B cell (primary cell): ENCODE data around the gene DDX59. TPM values are rescaled to one million over a fixed set of nuclear protein-coding genes. Genes with fewer than 3 reads are reported as not detected.
A peak's percentile ranks its signal among the peaks of the same experiment; 100 is the strongest.

ENCODE experiments used
- ATAC-seq: fragments of 200-7000 bp; cut with Tn5 transposase; one replicate; pipeline ENCODE4 v1.10.0; 2021; ENCODE audit warnings: low read depth, mild to moderate bottlenecking, moderate number of reproducible peaks, moderate library complexity
- CTCF ChIA-PET: fragments of 350-600 bp; sonication (Branson Sonifier 250); formaldehyde crosslinking; loops from one replicate; lab custom pipeline; 2021; ENCODE audit warnings: antibody characterized with exemption, inconsistent platforms; lab: Charles Lee
- POLR2A ChIA-PET: fragments of 350-600 bp; sonication (Branson Sonifier 250); formaldehyde crosslinking; loops from one replicate; lab custom pipeline; 2021; ENCODE audit warnings: antibody characterized with exemption; lab: Charles Lee
- DNase-seq: peaks from one replicate; pipeline ENCODE4 v3.0.0; 2013
- H2AFZ ChIP-seq: 2 replicates; pipeline ENCODE4 v1.6.1; 2012; ENCODE audit warnings: mild to moderate bottlenecking, low read depth, low read length; ENCODE audit not compliant: insufficient read depth, poor library complexity, severe bottlenecking
- H3K27ac ChIP-seq, 2 donors: 1 replicate in 1 of 2; 2 replicates in 1 of 2; pipeline ENCODE4 v1.5.1; 2012 to 2013; ENCODE audit warnings: low read length in 2 of 2, mild to moderate bottlenecking in 2 of 2, moderate library complexity in 1 of 2
- H3K27me3 ChIP-seq, 4 experiments: fragments of 200-600 bp in 1 of 4; sonication (generic) in 1 of 4; replicated peaks in 1 of 4; 1 replicate in 2 of 4; 2 replicates in 2 of 4; pipeline versions ENCODE4 v1.6.1 to v1.7.0; 2013 to 2016; ENCODE audit warnings: low read length in 3 of 4, mild to moderate bottlenecking in 2 of 4, mixed read lengths in 1 of 4, moderate library complexity in 1 of 4; ENCODE audit not compliant: insufficient read depth in 4 of 4, control insufficient read depth in 3 of 4; ENCODE audit errors: control extremely low read depth in 1 of 4
- H3K36me3 ChIP-seq, 2 experiments: replicated peaks in 1 of 2; 1 replicate in 1 of 2; 2 replicates in 1 of 2; pipeline versions ENCODE4 v1.6.1 to v1.7.1; 2013; ENCODE audit warnings: low read length in 1 of 2; ENCODE audit not compliant: insufficient read depth in 2 of 2, control insufficient read depth in 1 of 2; ENCODE audit errors: control extremely low read depth in 1 of 2, extremely low read depth in 1 of 2
- H3K4me1 ChIP-seq, 2 donors: fragments of 200-600 bp in 1 of 2; sonication (generic) in 1 of 2; 1 replicate in 1 of 2; 2 replicates in 1 of 2; pipeline versions ENCODE4 v1.5.1 to v1.6.1; 2013 to 2017; ENCODE audit warnings: low read length in 2 of 2; ENCODE audit not compliant: control insufficient read depth in 2 of 2, insufficient read depth in 2 of 2
- H3K4me2 ChIP-seq: replicated peaks from 2 replicates; pipeline ENCODE3; 2012; ENCODE audit warnings: mild to moderate bottlenecking, low read depth, low read length; ENCODE audit not compliant: poor library complexity, severe bottlenecking
- H3K4me3 ChIP-seq, 5 experiments: fragments of 200-600 bp in 1 of 5; sonication (generic) in 1 of 5; 1 replicate in 3 of 5; 2 replicates in 2 of 5; pipeline versions ENCODE4 v1.5.1 to v1.7.0; 2011 to 2016; ENCODE audit warnings: low read length in 4 of 5, mild to moderate bottlenecking in 4 of 5, low read depth in 2 of 5, control low read depth in 1 of 5, moderate library complexity in 1 of 5; ENCODE audit not compliant: insufficient read depth in 1 of 5; ENCODE audit errors: control extremely low read depth in 1 of 5, extremely low read depth in 1 of 5
- H3K79me2 ChIP-seq: fragments of 200-600 bp; sonication (generic); one replicate; pipeline ENCODE4 v1.6.0; 2016; ENCODE audit warnings: low read length; ENCODE audit not compliant: control insufficient read depth, insufficient read depth
- H3K9ac ChIP-seq: fragments of 200-600 bp; sonication (generic); 2 replicates; pipeline ENCODE4 v1.6.1; 2017; ENCODE audit warnings: mild to moderate bottlenecking, low read length, moderate library complexity
- H3K9me3 ChIP-seq, 3 donors: one replicate each; pipeline versions ENCODE4 v1.6.1 to v1.7.1; 2013; ENCODE audit warnings: low read length in 2 of 3; ENCODE audit not compliant: control insufficient read depth in 2 of 3, insufficient read depth in 1 of 3; ENCODE audit errors: control extremely low read depth in 1 of 3
- H4K20me1 ChIP-seq: 2 replicates; pipeline ENCODE4 v1.6.0; 2012; ENCODE audit warnings: mild to moderate bottlenecking, low read length; ENCODE audit not compliant: insufficient read depth, control insufficient read depth, poor library complexity, severe bottlenecking
- H3K27ac Mint-ChIP-seq: one replicate; pipeline ENCODE4 v1.8.0; 2021; ENCODE audit warnings: mixed read lengths
- H3K27me3 Mint-ChIP-seq: one replicate; pipeline ENCODE4 v1.8.0; 2021; ENCODE audit warnings: mixed read lengths
- H3K4me1 Mint-ChIP-seq: one replicate; pipeline ENCODE4 v1.8.0; 2021; ENCODE audit warnings: mixed read lengths
- H3K4me3 Mint-ChIP-seq: one replicate; pipeline ENCODE4 v1.8.0; 2021; ENCODE audit warnings: mixed read lengths
- H3K9me3 Mint-ChIP-seq: one replicate; pipeline ENCODE4 v1.8.0; 2022; ENCODE audit warnings: mixed read lengths; ENCODE audit not compliant: insufficient read depth
- CTCF ChIP-seq: fragments of 200-600 bp; IDR thresholded peaks from one replicate; pipeline ENCODE4 v1.8.0; 2022; ENCODE audit warnings: antibody characterized with exemption, mild to moderate bottlenecking
- EZH2 ChIP-seq: IDR thresholded peaks from 2 replicates; pipeline ENCODE4 v1.6.1; 2012; ENCODE audit warnings: borderline replicate concordance, low read depth, mild to moderate bottlenecking, moderate library complexity, low read length; ENCODE audit not compliant: insufficient read depth, poor library complexity, severe bottlenecking
- WGBS: methylation state at CpG from one replicate; pipeline ENCODE4 v1.1.5; 2013; ENCODE audit warnings: missing lambda C conversion rate; ENCODE audit not compliant: insufficient coverage; 5-methylcytosine and 5-hydroxymethylcytosine counted together
- intact Hi-C: fragments of 100-400 bp; cut with micrococcal nuclease; formaldehyde crosslinking; loops from one replicate; pipeline ENCODE4 v1.10.0; 2022
- polyA plus RNA-seq: library from polyadenylated mRNA; depleted of rRNA; stranded (reverse); fragments of >200 nt; gene quantifications from 2 replicates; pipeline ENCODE4 v1.2.3, GENCODE V29; 2012
- total RNA-seq, 2 donors: library from RNA; stranded (reverse); fragments of 120-200 nt in 1 of 2; gene quantifications; 1 replicate in 1 of 2; 2 replicates in 1 of 2; pipeline versions ENCODE4 v1.2.3 to v1.2.4, GENCODE V29; 2013 to 2022

Gene DDX59
- total and polyA plus RNA-seq, 2 donors (not counting 1 experiment from before 2014, with no cell fraction given): 20.2 to 41.9 TPM

- no peak for TF ChIP-seq EZH2
- TF ChIP-seq CTCF: no peak
- Histone ChIP-seq H3K36me3 (no peaks in the 10 kb centered on the region), H3K4me3 (peak overlapping the region in 2 of 5 experiments; percentile 5 to 34), H3K79me2 (no peaks in the 10 kb centered on the region), H3K9me3 (no peaks in the 10 kb centered on the region), H2AFZ (no peak overlapping the region), H3K9ac (no peak overlapping the region), H3K27ac (peak overlapping the region; percentile 49 to 79), H3K27me3 (no peaks in the 10 kb centered on the region), H3K4me2 (peak overlapping the region; percentile 57), H3K4me1 (peaks cover 24 to 25% of the 10 kb centered on the region in 2 donors), H4K20me1 (peaks cover 4% of the 10 kb centered on the region)
- DNase-seq: peak; percentile 48
- no CpG with 5 or more reads among the region's 1 CpG for WGBS
- Mint-ChIP-seq H3K9me3 (no peaks in the 10 kb centered on the region), H3K4me3 (peak overlapping the region; percentile 76), H3K27me3 (no peaks in the 10 kb centered on the region), H3K4me1 (peaks cover 21% of the 10 kb centered on the region), H3K27ac (peak overlapping the region; percentile 46)
- ATAC-seq: no peak
- POLR2A ChIA-PET: no interaction called here
- CTCF ChIA-PET: interaction anchor here (0.7 to 2.1 kb wide), 4 partner anchors 42 to 415 kb away, joined by 3 to 23 read pairs (median 4); partner anchors contain the start of gene DDX59
- intact Hi-C loops: no loop called here
These were observed 42.0 kb downstream of the DDX59 start for GRCh38 chr1:200627575-200628222.

- H3K27me3 ChIP-seq: no peaks in the 10 kb centered on the region
- POLR2A ChIA-PET: no interaction called here
- CTCF ChIA-PET: interaction anchor here (1.0 to 2.1 kb wide), 2 partner anchors 176 to 416 kb away, joined by 3 to 23 read pairs; no protein-coding TSS in a partner anchor
- Mint-ChIP-seq H3K9me3 (no peaks in the 10 kb centered on the region), H3K27ac (no peak overlapping the region), H3K4me1 (peaks cover 21% of the 10 kb centered on the region), H3K27me3 (no peaks in the 10 kb centered on the region), H3K4me3 (no peak overlapping the region)
- H3K4me1 ChIP-seq: peaks cover 24 to 26% of the 10 kb centered on the region in 2 donors
- H3K36me3 ChIP-seq: no peaks in the 10 kb centered on the region
- H3K9me3 ChIP-seq: no peaks in the 10 kb centered on the region
- no peak overlapping the region for H3K9ac ChIP-seq
- H3K79me2 ChIP-seq: no peaks in the 10 kb centered on the region
- no peak for TF ChIP-seq EZH2
- no peak for TF ChIP-seq CTCF
- DNase-seq: no peak
- H3K4me2 ChIP-seq: peak overlapping the region; percentile 57
- H2AFZ ChIP-seq: no peak overlapping the region
- H3K4me3 ChIP-seq: no peak overlapping the region
- peaks cover 4% of the 10 kb centered on the region for H4K20me1 ChIP-seq
- intact Hi-C loops: no loop called here
- ATAC-seq: no peak
- no peak overlapping the region for H3K27ac ChIP-seq
- WGBS: 56% methylated on average over 1 of the region's 5 CpGs
These were observed 42.7 kb downstream of the DDX59 start for GRCh38 chr1:200626853-200627534.
